LNCAP (cell line): ENCODE measurements around the gene LHPP.

Source experiments
- TF ChIP-seq, protein P1 (sequence below): fragments of 450-650 bp; IDR thresholded peaks from 2 replicates; pipeline ENCODE4 v1.5.1; 2017; ENCODE audit warnings: mild to moderate bottlenecking

LHPP gene

DNA sequence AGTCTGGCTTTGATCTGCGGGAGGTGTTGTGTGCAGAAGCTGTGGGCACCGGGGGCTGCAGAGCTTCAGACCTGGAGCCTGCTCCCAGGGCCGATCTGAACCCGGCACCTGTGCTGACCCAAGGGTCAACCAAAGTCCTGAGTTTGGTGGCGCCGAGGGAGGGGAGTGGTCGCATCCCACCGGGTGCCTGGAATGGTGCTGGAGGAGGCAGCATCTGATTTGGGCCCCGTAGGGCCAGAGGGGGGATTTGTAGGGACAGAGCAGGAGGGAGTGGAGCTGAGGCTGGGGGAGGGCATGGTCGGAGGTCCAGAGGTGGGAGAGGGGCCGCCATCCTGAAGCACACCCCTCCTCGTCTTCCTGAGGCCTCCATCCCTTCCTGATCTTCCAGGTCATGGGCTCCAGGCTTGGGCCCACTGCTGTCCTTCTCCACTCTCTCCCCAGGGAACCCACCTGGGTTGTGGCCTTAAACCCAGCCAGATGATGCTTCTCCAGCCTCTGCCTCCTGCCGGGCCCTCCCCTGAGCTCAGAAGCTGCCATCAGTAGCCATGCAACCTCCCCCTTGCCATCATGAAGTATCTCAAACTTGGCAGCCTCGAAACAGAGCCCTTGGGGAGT lies 112.9 kb downstream of the LHPP start:
- TF ChIP-seq, protein P1, sequence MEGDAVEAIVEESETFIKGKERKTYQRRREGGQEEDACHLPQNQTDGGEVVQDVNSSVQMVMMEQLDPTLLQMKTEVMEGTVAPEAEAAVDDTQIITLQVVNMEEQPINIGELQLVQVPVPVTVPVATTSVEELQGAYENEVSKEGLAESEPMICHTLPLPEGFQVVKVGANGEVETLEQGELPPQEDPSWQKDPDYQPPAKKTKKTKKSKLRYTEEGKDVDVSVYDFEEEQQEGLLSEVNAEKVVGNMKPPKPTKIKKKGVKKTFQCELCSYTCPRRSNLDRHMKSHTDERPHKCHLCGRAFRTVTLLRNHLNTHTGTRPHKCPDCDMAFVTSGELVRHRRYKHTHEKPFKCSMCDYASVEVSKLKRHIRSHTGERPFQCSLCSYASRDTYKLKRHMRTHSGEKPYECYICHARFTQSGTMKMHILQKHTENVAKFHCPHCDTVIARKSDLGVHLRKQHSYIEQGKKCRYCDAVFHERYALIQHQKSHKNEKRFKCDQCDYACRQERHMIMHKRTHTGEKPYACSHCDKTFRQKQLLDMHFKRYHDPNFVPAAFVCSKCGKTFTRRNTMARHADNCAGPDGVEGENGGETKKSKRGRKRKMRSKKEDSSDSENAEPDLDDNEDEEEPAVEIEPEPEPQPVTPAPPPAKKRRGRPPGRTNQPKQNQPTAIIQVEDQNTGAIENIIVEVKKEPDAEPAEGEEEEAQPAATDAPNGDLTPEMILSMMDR: no peak

DNA sequence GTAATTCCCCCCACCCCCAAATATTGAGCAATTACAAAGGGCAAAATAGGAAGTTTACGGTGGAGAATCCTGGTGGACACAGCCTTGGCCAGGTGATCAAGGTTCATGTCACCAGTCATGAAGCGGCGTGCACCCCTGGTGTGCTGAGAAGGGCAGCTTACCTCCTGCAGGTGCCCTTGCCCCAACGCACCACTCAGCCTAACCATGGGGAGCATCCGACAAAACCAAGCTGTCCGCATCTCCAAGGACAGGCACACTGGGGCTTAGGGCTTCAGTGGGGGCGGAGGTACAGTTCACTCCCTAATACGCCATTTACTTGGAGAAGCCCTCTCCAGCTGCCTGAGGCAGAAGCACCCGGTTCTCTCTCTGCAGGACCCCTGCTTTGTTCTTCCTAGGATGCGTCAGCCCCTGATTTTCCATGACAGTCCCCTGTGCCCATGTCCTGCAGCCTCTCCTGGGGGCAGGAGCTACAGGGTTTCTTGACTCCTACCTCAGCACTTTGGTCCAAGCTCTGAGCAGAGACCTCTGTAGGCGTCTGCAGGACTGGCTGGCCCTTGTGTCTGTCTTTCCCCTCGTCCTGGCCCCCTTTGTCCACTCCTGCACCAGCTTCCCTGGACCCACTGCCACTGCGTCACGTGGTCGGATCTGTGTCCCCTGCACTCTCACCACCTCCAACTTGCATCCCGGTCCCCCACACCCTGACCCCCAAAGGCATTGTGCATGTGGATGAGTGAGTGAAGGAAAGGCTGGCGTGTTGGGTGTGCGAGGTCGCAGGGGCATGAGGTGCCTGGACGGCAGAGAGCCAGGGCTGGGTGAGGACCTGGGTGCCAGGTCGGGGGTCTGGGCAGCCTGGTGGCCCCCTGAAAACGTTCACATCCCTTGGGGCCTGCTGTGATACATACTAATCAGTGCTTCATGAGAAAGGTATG lies 113.7 kb downstream of the LHPP start:
- TF ChIP-seq, protein P1: no peak

DNA sequence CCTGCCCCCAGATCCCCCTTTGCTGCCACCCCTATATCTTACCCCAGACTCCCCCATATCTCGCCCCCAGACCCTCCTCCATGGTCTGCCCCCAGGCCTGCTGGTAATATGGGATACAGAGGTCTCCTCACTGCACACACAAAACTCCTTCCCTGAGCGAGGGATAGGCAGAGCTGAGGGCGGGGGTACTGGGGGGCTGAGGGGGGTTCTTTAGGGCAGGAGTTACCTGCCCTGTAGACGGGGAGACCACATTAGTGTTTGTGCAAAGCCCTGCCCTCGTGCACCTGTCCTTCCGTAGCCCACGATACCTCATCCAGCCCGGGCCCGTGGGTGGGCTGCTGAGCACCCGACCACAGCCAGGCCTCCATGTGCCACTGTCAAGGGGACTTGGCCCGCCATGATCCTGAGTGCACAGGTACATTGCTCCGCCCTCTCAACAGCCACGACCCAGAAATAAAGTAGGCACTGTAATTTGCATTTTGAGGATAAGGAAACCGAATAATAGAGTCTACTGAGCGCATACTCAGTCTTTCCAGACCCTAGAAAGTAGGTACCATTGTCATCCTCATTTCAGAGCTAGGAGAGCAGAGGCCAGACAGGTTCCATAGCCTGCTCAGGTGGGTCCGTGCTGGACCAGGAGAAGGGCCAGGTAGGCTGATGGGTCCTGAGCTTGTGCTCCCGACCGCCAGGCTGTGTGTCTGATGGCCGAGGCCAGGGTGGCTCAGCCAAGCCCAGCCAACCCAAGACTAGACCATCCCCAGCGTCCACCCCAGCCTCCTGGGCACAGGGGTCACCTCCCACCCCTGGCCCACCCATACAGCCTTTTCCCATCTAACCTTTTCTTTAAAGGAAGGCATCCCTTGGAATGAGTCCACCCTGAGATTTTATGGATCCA lies 115.2 kb downstream of the LHPP start:
- TF ChIP-seq, protein P1: no peak

DNA sequence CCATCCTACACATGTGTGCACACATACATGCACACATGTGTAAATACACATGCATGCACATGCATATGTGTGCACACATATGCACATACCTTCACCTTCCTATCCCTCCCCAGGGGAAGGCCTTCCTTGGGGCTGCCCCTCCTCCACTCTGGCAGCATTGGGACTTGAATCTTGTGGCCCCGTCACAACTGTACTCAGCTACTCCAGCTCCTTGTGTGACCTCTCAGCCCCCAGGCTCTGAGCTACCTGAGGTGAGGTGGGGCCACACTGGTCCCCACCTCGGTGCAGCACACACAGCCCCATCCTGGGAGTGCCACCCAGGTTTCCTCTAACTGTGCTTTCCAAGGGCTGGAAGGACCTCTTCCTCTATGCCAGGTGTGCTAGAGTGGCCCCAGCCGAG lies 116.0 kb downstream of the LHPP start:
- TF ChIP-seq, protein P1: no peak

DNA sequence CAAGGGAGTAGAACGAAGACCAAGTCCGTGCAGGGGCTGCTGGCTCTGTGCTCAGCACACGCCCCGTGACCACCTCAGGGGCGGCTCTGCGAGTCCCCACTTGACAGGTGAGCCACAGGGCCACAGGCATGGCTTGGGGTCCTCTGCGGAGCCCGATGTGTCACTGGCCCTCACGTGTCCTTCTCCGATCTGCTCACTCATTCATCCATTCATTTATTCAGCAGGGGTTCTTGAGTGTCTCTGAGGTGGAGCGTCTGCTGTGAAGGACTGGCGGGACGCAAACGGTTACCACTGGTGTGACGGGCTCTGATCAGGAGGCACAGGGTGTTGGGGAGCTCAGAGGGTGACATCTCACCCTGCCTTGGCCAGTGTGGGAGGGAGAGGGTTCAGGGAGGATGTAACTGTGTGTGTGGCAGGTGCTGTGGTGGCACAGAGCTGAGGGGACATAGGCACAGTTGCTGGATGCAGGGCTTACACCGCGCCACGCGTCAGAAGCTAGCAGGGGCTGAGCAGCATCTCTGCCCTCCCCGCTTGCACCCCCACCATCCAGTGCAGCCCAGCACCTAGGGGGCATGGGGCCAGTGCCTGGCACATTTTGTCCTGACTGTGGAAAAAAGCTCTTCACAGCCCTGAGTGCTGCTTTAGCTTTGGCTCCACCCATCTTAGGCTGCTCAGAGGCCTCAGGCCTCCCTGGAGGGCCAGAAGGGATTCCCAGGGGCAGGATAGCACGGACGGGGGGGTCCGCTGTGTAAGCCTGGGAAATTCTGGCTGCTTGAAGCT lies 116.8 kb downstream of the LHPP start:
- TF ChIP-seq, protein P1: no peak

DNA sequence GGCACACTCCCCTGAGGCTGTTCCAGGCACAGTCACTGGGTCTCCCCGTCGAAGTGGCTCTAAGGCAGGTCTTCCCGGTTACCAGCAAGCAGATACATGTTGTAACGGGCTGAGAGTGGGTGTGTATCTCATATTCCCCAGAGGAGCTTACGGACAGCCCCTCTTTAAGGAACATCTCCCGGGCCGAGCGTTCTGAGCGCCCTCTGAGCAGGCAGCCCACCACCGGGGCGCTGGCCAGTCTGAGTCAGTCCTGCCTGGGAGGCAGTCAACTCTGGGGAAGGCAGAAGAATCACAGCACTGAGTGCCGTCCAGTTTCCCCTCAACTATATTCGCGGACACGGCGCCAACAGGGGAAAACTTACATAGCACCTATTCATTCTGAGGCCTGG lies 117.4 kb downstream of the LHPP start:
- TF ChIP-seq, protein P1: no peak

DNA sequence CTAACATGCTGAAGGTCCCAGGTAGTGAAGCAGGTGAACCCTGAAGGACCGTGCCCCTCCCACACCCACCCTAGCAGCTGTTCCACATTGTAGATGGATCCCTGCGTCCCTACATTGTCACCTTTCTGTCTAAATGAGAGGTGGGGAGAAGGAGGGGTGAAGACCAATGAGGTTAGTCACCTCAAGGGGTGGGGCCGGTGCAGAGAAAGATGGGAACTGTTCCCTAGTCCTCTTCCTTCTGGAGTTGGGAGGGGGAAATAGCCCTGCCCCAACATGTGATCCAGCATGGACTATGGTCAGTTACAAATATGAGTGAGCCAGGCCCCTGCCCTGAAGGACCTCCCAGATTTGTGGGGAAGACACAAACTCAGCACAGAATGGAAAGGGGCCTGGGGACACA lies 124.5 kb downstream of the LHPP start:
- TF ChIP-seq, protein P1: no peak
